ENCODE data around the gene TMX4.

Gene TMX4

DNA sequence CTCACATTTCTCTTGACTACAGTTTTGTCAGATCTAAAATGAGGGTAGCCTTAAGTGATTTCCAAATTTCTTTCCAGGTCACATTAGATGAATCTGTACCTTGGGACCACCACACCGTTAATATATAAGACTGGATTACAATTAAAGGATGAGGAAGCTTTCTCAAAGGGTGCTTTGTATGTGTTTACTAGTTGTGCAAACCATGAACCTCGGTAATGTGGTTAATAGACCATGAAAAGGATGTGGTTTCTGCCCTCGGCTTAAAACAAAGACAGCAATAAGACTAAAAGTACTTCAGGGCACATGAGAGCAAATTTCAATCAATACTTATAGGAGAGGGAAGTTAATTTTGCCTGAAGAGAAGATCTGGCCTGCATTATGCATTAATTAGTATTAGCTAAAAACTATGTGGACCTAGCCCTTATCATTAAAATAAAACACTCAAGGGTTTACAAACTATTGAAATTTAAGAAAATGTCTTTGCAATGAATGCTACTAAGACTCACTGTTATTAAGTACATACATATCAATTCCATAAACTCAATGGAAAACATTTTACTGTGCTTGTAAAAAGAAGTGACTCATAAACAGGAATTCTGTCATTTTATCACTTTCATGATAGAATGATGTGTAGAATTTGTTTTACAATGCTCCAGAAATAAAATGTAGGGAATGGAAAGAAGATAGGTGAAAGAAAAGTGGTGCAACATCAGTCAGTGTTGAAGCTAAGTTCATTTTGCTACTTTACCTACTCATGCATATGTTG is 936 bp upstream of the TMX4 start:
- H3K4me3 ChIP-seq (ENCODE audit: low read length), result no peak overlapping the region
- peak; percentile 68 for DNase-seq (ENCODE audit: low read depth, low spot score)

DNA sequence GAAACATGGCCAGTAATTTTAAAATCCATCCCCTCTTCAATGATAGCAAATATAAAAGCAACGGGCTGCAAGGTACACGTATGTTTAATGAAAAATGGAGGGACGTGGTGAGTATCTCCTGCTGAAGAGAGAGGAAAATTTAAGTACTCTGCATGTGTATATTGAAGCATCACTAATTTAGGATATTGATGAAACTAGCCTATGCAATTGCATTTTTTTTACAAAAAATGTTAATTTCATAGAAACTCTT is 362 bp upstream of the TMX4 start:
- DNase-seq (ENCODE audit: low read depth, low spot score), result no peak
- H3K4me3 ChIP-seq (ENCODE audit: low read length), result peak overlapping the region; percentile 64

DNA sequence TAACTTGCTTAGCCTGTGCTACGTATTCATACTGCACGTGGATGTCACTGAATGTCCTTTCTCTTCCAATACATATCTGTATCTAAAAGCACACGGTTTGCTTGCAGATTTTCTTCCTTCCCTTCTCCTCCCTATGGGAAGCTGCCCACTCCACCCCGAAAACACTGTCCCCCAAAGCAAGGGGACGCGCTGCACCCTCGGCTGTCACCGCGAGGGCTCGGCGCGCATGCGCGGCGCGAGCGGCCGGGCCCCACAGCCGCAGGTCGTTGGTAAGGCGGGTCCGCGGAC is 659 bp downstream of the TMX4 start:
- no peak for DNase-seq (ENCODE audit: low read depth, low spot score)
- H3K4me3 ChIP-seq (ENCODE audit: low read length), result peak overlapping the region; percentile 64

DNA sequence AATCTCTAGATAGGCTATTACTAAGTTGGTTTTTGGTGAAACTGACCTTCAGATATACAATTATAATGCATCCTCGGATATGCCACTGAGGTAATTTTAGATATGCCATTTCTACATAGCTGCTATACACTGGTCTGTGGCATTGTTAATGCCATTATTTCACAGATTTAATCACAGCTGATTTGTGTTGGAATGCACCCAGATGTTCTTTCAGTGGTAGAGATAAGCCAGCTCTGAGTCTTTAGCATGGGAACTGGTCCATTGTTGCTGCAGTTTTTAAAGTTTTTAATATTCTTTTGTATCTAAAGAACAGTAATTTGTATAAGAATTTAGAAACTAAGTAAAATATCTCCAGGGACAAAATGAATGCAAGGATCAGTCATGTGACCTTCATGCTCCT is 6.8 kb downstream of the TMX4 start:
- no peak for DNase-seq (ENCODE audit: low read depth, low spot score)
- no peak overlapping the region for H3K4me3 ChIP-seq (ENCODE audit: low read length)

DNA sequence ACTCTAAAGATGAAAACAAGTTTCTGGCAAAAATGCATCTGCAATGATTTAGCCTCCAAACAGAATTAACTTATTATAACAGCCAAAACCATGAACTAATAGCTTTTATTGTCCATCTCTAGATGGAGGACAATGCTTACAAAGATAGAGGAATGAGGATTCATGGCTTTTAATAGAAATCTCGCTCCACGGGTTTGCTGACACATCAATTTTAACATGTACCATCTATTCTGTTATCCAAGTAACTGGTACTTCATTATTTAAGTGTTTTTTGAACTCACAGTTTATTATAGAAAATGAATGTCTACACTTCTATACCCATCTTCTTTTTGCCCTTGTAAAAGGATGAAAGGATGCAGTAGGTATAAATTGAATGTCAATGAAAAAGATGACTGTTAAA is 10.8 kb downstream of the TMX4 start:
- no peak overlapping the region for H3K4me3 ChIP-seq (ENCODE audit: low read length)
- no peak for DNase-seq (ENCODE audit: low read depth, low spot score)

DNA sequence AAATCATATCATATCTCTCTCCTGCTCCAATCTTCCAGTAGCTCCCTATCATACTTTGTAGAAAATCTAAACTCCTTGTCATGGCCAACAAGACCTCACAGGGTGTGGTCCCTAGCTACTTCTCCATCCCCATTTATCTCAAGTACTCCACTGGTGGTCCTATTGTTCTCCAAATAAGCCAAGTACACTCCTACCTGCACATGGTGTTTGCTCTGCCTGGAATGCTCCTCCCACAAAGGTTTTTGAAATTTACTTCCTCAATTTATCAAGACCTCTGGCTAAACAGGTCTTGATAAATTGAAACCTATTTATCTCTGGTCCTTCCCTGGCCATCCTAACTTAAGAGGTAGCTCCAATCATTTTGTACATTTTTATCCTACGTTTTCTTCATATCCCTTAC is 12.1 kb downstream of the TMX4 start:
- no peak overlapping the region for H3K4me3 ChIP-seq (ENCODE audit: low read length)
- DNase-seq (ENCODE audit: low read depth, low spot score), result no peak

DNA sequence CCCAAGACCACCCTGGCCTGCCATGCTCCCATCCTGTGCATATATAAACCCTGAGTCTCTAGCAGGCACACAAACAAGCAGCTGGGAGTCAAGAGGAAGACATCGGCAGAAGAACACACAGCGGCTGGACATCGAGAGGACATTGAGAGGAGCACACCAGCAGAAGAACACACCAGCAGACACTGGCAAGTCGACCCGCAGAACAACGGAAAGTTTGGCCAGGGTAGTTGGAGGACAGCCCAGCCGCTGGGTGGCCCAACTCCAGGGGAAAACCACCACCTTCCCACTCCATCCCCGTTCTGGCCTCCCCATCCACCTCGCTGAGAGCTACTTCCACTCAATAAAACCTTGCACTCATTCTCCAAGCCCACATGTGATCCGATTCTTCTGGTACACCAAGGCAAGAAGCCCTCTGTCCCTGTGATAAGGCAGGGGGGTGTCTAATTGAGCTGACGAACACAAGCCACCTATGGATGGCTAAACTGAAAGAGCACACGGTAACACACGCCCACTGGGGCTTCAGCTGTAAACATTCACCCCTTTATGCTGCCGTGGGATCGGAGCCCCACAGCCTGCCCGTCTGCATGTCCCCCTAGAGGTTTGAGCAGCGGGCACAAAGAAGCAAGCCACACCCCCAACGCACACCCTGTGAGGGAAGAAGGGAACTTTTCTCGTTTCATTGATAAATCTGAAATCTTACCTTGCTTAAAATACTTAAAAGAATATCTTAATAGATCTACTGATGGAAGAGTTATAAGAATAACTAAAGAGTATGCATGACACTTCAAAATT is 13.8 kb downstream of the TMX4 start:
- DNase-seq (ENCODE audit: low read depth, low spot score), result no peak
- H3K4me3 ChIP-seq (ENCODE audit: low read length), result no peak overlapping the region

DNA sequence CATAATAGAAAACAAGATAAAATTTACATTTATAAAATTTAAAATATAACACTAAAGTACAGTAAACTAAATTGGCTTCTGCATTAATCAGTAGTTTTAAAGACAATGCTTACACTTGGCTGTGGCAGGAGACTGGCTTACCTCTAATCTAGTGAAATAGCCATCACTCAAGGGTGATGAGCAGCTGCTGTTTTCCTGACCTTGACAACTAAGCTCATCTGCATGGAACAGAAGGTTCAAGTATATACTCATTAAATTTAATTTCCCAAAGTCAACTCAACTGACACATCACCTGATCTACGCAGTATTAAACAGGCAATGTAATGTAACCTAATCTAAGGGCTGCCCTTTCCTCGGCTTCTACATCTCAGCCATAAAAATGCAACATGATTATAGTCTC is 14.5 kb downstream of the TMX4 start:
- no peak for DNase-seq (ENCODE audit: low read depth, low spot score)

DNA sequence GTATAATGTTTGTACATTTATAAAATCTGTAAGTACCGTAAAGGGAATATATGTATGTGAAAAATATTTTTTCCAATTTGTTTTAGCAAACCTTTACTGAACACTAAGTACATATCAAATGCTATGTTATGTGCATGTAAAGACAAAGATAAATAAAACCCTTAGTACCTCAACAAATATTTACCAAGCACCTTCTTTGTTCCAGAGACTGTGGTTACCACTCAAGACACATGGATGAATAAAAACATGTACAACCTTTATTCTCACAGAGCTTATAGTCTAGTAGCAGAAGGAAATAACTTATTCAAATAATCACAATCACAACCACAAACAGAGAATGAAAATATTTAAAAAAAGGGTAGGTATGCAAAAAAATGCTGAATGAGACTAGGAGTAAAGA is 17.5 kb downstream of the TMX4 start:
- H3K4me3 ChIP-seq (ENCODE audit: low read length), result no peak overlapping the region
- no peak for DNase-seq (ENCODE audit: low read depth, low spot score)

More for the DNA sequence above, 14.5 kb downstream of the TMX4 start:
- H3K4me3 ChIP-seq (ENCODE audit: low read length), result no peak overlapping the region

DNA sequence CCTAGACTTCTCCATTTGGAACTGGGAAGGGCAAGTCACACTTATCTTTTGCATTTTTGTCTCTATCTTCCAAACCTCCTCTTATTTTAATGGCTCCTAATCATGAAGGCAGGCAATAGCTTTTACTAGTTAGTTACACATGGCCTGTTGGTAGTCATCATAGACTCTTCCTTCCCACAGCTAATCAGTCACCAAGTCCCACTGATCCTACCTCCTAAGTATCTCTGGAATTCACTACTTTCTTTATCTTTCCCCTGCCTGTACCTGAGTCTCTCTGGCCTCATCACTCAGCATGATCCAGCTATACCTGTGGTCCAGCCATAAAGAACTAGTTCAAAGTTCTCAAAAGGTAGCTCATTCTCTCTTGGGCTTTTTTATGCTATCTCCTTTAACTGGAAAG is 18.8 kb downstream of the TMX4 start:
- no peak for DNase-seq (ENCODE audit: low read depth, low spot score)
- no peak overlapping the region for H3K4me3 ChIP-seq (ENCODE audit: low read length)

DNA sequence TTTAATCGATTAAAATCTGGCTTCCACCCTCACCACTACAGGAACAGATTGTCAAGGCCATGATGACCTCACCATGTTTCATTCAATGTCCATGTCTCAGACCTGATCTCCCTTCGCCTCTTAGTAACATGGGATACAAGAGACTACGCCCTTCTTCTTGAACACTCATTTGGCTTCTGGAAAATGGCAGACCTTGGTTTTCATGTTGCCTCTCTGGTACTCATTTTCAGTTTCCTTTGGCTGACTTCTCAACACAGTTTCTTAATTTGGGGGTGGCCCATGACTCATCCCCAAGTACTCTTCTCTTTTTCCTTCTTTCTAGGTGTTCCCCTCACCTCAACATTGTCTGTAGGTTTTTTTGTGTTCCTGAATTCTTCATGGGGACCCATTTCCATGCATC is 22.7 kb downstream of the TMX4 start:
- no peak for DNase-seq (ENCODE audit: low read depth, low spot score)
- no peak overlapping the region for H3K4me3 ChIP-seq (ENCODE audit: low read length)

DNA sequence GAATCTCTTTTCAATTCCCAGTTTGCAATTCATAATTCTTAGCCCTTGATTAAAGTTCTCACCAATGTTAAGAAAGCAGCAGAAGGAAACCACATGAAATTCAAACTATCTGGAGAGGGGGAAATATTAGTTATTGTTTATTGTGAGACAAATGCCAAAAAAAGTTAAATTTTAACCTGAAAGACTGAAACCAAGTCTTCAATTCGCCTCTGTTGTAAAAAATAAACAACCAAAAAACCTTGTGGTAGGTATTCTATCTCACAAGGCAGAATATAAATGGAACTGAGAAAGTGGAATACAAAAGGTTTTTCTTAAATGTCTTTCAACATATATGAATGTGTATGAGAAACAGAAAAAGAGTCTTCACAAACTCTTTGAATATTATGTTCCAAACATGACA is 24.8 kb downstream of the TMX4 start:
- no peak overlapping the region for H3K4me3 ChIP-seq (ENCODE audit: low read length)
- DNase-seq (ENCODE audit: low read depth, low spot score), result no peak

DNA sequence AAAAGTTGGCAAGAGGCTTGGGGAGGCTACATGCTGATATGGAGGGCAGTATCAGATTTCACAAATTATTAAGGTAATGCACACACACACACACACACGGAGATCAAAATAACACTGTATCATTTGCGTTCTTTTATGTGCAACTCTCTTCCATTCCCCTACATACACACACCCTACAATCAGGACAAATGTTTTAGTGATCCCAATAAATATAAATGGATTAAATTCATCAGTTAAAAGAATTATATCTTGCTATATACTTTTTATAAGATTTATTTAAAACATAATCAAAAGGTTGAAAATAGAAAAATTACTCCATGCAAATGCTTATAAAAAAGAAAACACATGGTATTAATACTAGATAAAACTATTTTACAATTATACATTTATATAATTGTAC is 25.9 kb downstream of the TMX4 start:
- no peak for DNase-seq (ENCODE audit: low read depth, low spot score)
- no peak overlapping the region for H3K4me3 ChIP-seq (ENCODE audit: low read length)

DNA sequence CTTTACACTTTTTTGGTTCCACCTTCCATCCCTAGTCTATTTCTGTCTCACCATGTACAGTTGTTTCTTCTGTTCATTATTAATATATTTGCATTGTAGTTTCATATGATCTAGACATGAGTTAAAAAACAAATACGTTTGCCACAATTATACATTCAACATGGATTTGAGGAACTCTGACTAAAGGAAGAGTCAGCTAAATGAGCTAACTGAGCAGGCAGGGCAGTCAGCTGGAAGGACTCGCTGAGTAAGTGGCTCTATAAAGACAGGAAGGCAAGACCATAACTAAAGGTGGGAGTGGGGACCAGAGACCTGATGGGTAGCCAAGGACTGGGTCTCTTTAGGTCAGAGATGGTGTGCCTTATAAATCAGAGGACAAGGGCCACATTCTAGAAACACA is 26.3 kb downstream of the TMX4 start:
- H3K4me3 ChIP-seq (ENCODE audit: low read length), result no peak overlapping the region
- DNase-seq (ENCODE audit: low read depth, low spot score), result no peak

DNA sequence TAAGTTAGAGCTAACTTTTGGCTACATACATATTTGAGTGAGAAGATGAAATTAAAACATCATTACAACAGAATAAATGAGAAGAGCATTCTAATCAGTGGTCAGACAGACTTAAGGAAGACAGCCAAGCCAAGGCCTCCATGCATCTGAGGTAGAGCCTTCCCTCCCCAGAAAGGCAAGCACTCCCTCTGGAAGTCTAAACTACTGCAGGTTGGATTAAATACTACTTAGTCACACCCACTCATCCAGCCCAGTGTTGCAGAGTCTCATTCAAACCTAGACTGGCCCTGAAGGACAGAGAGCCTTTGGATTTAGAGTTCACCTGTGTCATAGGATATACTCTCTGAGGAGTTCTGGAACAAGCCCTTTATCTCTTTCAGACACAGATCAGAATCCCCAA is 29.2 kb downstream of the TMX4 start:
- DNase-seq (ENCODE audit: low read depth, low spot score), result no peak
- H3K4me3 ChIP-seq (ENCODE audit: low read length), result no peak overlapping the region

DNA sequence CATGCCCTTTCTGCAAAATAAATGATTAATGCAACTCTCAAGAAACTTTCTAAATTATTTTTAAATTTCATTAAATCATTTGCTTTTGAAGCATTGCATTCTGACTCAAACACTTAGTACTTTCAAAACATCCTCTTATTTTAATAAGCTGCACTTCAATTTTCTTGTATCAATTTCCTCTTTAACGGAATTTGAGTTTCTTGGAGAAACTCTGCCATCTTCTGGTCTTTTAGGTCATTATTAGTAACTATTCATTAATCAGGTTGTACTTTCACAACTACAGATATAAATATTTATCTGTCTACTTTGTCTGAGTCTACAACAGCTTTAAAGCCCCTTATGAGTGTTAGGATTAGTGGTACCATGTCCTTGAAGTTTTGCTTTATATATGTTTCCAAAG is 30.2 kb downstream of the TMX4 start:
- H3K4me3 ChIP-seq (ENCODE audit: low read length), result no peak overlapping the region

DNA sequence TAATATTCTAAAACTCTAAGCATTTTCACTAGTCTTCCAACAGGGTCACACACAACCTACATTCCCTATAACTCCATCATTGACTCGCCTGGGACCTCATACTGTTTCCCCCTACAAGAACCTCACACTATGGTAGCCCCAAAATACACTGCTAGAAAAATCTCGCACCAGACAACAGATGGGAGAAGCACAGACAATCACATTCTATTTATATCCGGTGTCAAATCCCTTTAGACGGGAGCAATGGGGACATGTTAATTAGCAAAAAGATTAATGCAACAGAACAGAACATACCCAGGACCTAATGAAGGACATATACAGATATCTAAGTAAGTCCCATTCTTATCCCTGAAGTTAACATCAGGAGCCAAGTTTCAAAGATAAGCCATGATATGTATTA is 33.6 kb downstream of the TMX4 start:
- no peak for DNase-seq (ENCODE audit: low read depth, low spot score)
- no peak overlapping the region for H3K4me3 ChIP-seq (ENCODE audit: low read length)

More for the DNA sequence above, 30.2 kb downstream of the TMX4 start:
- DNase-seq (ENCODE audit: low read depth, low spot score), result no peak

DNA sequence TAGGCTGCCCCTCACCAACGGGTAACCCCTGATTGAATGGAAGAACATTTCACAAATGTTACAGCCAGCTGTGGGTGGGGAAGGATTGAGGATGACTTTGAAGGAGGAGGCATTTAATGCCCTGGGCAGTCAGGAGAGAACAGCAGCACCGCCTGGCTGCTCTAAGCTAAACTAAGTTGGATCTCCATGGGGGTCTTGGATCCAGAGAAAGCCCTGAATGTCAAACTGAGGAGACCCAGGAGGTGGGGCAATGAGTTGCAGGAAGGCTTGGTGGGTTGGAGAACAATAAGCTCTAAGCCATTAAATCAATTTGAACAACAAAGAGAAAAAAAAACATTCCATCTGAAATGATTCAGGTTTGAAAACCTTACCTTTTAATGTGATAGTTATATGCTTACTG is 35.4 kb downstream of the TMX4 start:
- no peak overlapping the region for H3K4me3 ChIP-seq (ENCODE audit: low read length)
- no peak for DNase-seq (ENCODE audit: low read depth, low spot score)

DNA sequence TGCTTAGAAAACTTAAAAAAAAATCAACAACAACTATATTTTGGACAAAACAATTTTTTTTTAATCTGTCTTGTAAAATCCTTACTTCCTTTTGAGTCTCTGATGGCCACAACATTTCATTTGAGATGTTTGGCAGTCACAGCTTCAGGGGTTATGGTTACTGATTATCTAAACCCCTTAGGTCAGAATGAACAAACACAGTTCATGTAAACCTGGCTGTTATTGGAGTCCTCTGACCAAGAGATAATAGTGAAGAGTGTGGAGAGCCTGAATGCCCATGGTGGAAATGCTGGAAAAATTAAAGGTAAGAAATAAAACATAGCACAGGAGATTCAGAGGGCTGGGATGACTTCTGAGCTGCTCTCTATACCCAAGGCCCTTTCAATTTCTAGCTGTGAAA is 38.2 kb downstream of the TMX4 start:
- DNase-seq (ENCODE audit: low read depth, low spot score), result no peak
- no peak overlapping the region for H3K4me3 ChIP-seq (ENCODE audit: low read length)

DNA sequence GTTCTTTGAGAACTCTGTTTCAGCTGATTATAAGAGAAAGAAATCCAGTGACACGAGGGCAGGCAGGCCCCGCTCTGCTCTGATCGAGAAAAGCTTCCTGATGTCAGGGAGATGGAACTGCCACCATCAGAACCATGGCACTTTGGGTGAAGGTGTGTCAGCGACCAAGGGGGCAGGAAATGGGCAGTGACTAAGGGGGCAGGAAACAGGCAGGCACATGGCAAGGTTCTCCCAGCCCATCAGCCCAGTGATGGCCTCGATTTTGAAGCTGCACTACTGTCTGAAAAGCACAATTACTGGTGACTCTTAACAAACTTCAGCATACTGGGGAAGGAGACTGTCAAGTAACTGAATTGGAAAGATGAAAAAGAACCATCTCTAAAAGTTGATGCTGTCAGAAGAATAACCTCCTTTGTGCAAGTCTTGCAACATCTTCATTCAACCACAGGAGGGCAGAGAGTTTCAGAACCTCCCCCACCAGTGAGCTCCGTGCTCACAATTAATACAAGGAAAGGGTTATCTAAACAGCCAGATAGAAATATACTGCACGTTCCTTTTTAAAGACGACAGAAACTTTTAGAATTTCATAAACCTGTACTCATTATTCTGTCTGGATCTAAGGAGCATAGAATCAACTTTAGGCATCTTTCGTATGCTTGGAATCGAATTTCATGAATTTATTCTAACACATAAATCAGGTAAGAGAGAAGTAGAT is 39.1 kb downstream of the TMX4 start:
- DNase-seq (ENCODE audit: low read depth, low spot score), result peak; percentile 42
- H3K4me3 ChIP-seq (ENCODE audit: low read length), result no peak overlapping the region

DNA sequence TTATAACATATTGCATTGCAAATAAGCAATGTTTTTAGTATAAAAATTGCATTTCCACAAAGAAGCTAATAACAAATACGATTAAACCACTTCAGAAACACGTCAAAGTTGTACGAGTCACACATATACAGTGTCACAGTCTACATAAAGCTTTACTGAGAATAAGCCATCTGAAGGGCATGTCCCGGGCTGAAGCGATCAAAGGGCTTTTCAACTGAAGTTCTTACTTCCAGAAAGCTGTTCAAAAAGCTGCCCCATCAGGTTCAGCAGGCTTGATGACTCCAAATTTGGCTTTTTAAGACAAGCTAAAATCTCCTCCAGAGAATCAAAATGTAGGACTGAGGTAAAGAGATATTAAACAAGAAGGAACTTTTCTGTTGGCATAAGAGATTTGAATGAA is 41.9 kb downstream of the TMX4 start:
- H3K4me3 ChIP-seq (ENCODE audit: low read length), result no peak overlapping the region
- DNase-seq (ENCODE audit: low read depth, low spot score), result no peak
